LNCaP clone FGC (cell line): ENCODE measurements around the gene TMEM45A.
"Not testable (repeated sequence)": the region's sequence is repeated elsewhere in the genome, so short reads cannot be mapped to it uniquely, and the experiment has no call there.

Source experiments
- DNase-seq: peaks from one replicate; pipeline ENCODE4 v3.0.0-alpha.2; 2011; ENCODE audit warnings: low read depth
- H3K4me3 ChIP-seq: 2 replicates; pipeline ENCODE4 v1.5.1; 2011; ENCODE audit warnings: mild to moderate bottlenecking, low read depth, low read length, control low read depth
- TF ChIP-seq, protein P1 (sequence below): IDR thresholded peaks from 2 replicates; pipeline ENCODE4 v1.5.1; 2012; ENCODE audit warnings: mild to moderate bottlenecking; ENCODE audit not compliant: control insufficient read depth, insufficient read depth; ENCODE audit errors: extremely low read depth

The TMEM45A gene, protein sequence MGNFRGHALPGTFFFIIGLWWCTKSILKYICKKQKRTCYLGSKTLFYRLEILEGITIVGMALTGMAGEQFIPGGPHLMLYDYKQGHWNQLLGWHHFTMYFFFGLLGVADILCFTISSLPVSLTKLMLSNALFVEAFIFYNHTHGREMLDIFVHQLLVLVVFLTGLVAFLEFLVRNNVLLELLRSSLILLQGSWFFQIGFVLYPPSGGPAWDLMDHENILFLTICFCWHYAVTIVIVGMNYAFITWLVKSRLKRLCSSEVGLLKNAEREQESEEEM

DNA sequence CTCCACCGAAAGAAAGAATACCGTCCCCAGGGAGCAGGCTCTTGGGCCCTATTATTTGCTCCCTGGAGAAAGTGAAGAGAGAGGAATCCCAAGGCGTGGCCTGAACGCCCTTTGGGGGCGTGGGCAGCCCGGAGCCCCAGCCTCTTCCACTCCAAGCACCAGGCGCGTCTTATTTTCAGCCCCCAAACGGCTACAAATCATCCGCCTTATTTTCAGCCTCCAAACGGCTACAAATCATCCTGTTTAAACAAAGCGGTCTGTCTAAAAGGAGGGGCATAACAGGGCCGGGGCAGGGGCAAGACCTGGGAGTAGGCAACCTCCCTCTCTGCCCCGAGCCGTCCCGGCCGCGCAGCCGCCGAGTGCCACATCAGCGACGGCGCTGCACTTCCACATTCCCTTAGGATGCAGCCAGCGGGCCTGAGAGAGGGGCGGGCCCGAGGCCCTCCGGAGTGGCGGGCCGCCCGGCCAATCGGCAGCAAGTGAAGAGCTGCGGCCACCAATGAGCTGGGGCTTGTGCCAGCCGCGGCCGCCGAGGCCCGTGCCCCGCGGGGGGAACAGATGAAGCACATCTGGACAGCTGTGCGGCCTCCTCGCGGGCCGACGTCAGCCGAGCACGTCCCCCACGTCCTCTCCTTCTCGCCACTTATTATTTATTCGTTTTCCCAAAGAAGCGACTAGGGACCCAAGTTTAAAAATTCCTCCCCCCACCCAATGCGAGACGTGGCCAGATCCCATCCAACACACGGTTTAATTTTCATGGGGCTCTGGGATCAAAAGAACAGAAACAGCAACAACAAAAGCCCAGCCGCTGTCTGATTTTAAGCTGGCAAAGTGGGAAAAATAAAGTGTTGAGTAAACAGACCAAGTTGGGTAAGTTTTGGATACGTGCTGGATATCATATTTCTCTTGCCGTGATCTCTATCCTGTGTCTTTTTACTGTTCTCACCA lies at the start of gene TMEM45A:
Gene TMEM45A (plus strand): TSS at position 561 of the 948 bp plus-strand sequence. CDS start 62,593 bp downstream, outside the sequence.
- H3K4me3 ChIP-seq = peak within 1 kb of the TSS; percentile 50
- TF ChIP-seq, protein P1, sequence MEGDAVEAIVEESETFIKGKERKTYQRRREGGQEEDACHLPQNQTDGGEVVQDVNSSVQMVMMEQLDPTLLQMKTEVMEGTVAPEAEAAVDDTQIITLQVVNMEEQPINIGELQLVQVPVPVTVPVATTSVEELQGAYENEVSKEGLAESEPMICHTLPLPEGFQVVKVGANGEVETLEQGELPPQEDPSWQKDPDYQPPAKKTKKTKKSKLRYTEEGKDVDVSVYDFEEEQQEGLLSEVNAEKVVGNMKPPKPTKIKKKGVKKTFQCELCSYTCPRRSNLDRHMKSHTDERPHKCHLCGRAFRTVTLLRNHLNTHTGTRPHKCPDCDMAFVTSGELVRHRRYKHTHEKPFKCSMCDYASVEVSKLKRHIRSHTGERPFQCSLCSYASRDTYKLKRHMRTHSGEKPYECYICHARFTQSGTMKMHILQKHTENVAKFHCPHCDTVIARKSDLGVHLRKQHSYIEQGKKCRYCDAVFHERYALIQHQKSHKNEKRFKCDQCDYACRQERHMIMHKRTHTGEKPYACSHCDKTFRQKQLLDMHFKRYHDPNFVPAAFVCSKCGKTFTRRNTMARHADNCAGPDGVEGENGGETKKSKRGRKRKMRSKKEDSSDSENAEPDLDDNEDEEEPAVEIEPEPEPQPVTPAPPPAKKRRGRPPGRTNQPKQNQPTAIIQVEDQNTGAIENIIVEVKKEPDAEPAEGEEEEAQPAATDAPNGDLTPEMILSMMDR = no peak
- peak; percentile 62 for DNase-seq

DNA sequence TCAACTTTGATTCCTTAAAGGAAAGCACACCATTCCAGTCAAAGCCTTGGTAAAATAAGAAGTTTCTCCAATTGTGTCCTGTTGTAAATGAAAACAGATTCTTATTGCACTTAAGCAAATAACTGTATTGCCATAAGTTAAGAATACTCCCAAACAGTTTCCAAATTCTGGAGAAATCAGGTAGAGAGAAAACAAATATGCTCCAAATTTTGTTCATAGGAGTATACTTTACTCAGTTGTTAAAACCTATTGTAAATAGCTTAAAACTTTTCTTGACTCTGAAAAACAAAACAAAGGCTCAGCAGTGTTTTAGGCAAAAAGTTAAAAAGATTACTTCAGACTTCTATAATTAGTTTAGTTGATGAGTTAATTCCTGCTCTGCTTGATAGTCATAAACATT lies 48.7 kb upstream of the TMEM45A start:
- TF ChIP-seq, protein P1 = no peak
- no peak overlapping the region for H3K4me3 ChIP-seq

DNA sequence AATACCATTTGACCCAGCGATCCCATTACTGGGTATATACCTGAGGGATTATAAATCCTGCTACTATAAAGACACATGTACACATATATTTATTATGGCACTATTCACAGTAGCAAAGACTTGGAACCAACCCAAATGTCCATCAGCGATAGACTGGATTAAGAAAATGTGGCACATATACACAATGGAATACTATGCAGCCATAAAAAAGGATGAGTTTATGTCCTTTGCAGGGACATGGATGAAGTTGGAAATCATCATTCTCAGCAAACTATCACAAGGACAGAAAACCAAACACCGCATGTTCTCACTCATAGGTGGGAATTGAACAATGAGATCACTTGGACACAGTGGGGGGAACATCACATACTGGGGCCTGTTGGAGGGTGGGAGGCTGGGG lies 45.4 kb upstream of the TMEM45A start:
- H3K4me3 ChIP-seq, DNase-seq: not testable (repeated sequence)

More for the DNA sequence above, 48.7 kb upstream of the TMEM45A start:
- no peak for DNase-seq

DNA sequence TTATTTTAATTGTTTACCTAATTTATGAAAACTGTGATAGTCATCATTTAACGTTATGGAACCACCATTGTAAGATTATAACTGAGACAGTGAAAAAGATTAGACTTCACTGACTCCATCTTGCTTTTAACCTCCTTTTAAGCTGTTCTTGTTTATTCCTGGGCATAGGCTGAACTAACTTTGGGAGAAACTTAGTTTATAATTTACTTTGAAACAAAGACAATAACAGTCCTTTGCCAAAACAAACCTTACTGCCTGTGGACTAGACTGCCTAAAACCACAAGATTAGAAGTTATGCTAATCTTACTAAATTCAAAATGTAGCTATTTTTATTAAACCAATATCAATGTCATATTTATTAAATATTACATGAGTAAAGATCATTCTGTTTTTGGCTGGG lies 44.3 kb upstream of the TMEM45A start:
- DNase-seq = no peak
- no peak overlapping the region for H3K4me3 ChIP-seq
- TF ChIP-seq, protein P1 = no peak

DNA sequence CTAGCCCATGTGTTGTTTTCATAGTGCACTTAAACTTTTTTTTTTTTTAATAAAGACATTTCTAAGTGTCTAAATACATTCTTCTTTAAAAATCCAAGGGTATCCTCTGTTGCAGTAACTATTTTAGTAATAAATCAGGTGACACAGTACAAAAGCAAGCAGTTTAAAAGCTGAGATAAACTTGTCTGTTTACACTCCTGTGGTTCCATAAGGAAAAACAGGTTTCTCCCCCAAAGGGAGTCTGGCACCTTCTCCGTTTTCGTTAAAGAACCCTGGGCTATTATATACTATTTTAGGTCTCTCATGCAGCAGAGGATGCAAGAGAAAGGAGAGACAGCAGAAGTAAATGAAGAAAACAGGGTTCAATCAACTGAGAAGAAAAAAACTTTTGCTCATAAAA lies 43.2 kb upstream of the TMEM45A start:
- no peak for DNase-seq
- TF ChIP-seq, protein P1 = no peak
- H3K4me3 ChIP-seq = no peak overlapping the region

DNA sequence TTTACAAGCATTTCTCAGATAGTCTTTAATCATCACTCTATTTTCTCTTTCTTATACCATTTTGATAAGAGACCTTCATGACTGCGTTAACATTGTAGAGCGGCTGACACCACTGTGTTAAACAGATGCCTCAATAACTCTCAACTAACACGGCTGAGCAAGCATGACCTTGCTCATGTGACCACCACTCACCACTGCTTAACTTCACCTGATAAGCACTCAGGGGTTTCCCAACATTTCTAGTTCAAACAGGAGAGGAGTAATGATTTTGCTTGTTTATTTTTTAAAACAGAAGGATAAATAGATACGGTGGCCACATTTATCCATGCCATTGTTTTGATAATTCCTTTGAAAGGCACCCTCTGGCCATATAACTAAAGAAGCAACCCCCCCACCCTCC lies 37.7 kb upstream of the TMEM45A start:
- no peak overlapping the region for H3K4me3 ChIP-seq
- no peak for DNase-seq
- TF ChIP-seq, protein P1 = no peak

DNA sequence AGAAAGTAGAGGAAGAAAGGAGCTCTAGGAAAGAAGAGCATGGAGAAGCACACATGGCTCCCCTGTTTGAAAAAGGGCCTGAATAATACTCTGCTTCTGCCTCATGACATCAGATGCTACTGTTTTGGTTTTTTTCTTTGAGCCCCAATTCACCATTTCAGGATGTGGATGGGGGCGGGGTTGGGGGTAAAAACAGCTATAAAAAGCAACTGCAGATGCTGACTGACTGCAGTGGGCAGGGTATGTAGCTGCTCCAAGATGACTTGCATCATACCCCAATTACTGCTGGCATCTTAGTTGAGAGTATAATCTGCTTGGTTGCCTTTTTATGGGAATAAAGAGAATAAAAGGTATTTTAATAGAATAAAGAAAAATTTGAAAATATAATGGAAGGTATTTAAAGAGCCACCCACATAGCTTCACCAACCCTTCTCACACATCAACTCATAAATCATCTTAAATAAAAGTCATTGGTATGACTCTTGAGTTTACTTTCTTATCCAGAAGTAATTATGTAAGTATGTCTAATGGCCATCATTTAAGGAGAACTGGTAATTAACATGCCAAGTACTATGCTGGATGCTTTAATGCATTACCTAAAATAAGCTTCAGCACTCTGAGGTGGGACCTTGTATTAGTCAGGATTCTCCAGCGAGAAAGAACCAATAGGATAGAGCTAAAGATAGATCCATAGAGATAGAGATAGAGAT lies 36.4 kb upstream of the TMEM45A start:
- H3K4me3 ChIP-seq = no peak overlapping the region
- no peak for DNase-seq
- TF ChIP-seq, protein P1 = no peak
